Calu3 (cell line): ENCODE data around the gene CNN3. TPM values are rescaled to one million over a fixed set of nuclear protein-coding genes. Genes with fewer than 3 reads are reported as not detected.
"Not testable (repeated sequence)": the region's sequence is repeated elsewhere in the genome, so short reads cannot be mapped to it uniquely, and the experiment has no call there.

Experiments used
- BruUV-seq: library from RNA; stranded (reverse); fragments of 400-500 nt; replicated peaks from 2 replicates; lab custom pipeline; 2021; lab: Mats Ljungman, UMichigan
- CTCF ChIA-PET: fragments of 300-600 bp; sonication (Branson Sonifier 250); formaldehyde crosslinking; loops from one replicate; lab custom pipeline; 2022; ENCODE audit warnings: antibody characterized with exemption; lab: Charles Lee
- DNase-seq: peaks from one replicate; pipeline ENCODE4 v3.0.0; 2022
- H3K27ac Mint-ChIP-seq: one replicate; pipeline ENCODE4 v1.8.0; 2022; ENCODE audit warnings: mixed read lengths; ENCODE audit not compliant: unreplicated experiment
- H3K27me3 Mint-ChIP-seq: one replicate; pipeline ENCODE4 v1.8.0; 2022; ENCODE audit warnings: mixed read lengths; ENCODE audit not compliant: unreplicated experiment
- H3K36me3 Mint-ChIP-seq: one replicate; pipeline ENCODE4 v1.8.0; 2022; ENCODE audit warnings: mild to moderate bottlenecking, moderate library complexity, mixed read lengths; ENCODE audit not compliant: insufficient read depth, unreplicated experiment
- H3K4me1 Mint-ChIP-seq: one replicate; pipeline ENCODE4 v1.8.0; 2022; ENCODE audit warnings: mild to moderate bottlenecking, low read depth, mixed read lengths; ENCODE audit not compliant: unreplicated experiment
- H3K4me3 Mint-ChIP-seq: one replicate; pipeline ENCODE4 v1.8.0; 2022; ENCODE audit warnings: mild to moderate bottlenecking, low read depth, moderate library complexity, mixed read lengths; ENCODE audit not compliant: unreplicated experiment
- H3K9me3 Mint-ChIP-seq: one replicate; pipeline ENCODE4 v1.8.0; 2022; ENCODE audit warnings: low read depth, mixed read lengths; ENCODE audit not compliant: unreplicated experiment
- intact Hi-C: fragments of 100-400 bp; cut with micrococcal nuclease; formaldehyde crosslinking; loops from one replicate; pipeline ENCODE4 v1.10.0; 2022; ENCODE audit not compliant: unreplicated experiment
- total RNA-seq: library from RNA; stranded (reverse); gene quantifications from 2 replicates; pipeline ENCODE4 v1.2.3, GENCODE V29; 2022
- TF ChIP-seq, protein P1 (sequence below): fragments of 200-600 bp; IDR thresholded peaks from one replicate; pipeline ENCODE4 v1.8.0; 2022; ENCODE audit warnings: antibody characterized with exemption; ENCODE audit not compliant: unreplicated experiment

The CNN3 gene
- total RNA-seq, 1 experiment from 2014 or later = 140 TPM

DNA sequence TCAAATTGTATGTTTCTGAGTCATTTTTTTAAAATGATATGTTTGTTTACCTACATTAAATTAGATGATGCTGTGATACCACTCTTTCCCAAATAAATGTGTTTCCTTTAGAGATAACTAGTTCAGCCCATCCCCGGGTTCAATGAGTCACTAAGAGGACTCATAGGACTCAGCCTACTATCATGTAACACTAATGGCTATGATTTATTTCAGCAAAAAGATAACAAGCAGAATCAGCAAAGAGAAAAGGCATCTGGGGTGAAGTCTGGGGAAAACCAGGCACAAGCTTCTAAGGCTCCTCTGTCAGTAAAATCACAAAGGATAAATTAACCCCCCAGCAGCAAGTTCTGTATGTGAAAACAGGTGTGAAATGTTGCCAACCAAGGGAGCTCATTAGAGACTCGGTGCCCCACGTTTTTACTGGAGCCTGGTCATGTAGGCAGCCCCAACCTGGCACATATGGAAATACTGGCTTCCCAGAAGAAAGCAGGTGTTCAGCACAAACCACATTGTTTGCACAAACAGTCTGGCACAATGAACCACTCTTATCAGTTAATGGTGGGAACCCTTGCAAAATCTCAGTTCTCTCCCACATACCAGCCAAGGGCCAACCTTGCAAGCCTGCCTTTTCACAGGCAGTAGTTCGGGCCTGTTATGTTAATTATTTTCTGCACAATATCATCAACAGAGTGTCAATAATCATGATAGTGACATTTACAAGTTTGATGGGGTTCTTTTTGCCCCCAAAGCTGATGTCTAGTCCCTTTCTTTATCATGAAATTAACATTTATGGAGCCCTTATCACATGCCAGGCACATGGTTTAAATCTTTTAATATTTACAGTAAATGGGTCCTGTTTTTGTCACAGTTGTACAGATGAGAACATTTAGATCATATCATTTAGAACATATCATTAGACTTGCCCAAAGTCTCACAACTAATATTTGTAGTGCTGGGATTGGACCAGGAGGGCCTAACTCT lies 23.1 kb upstream of the CNN3 start:
- H3K4me1 Mint-ChIP-seq = peaks cover 27% of the 10 kb centered on the region
- TF ChIP-seq, protein P1, sequence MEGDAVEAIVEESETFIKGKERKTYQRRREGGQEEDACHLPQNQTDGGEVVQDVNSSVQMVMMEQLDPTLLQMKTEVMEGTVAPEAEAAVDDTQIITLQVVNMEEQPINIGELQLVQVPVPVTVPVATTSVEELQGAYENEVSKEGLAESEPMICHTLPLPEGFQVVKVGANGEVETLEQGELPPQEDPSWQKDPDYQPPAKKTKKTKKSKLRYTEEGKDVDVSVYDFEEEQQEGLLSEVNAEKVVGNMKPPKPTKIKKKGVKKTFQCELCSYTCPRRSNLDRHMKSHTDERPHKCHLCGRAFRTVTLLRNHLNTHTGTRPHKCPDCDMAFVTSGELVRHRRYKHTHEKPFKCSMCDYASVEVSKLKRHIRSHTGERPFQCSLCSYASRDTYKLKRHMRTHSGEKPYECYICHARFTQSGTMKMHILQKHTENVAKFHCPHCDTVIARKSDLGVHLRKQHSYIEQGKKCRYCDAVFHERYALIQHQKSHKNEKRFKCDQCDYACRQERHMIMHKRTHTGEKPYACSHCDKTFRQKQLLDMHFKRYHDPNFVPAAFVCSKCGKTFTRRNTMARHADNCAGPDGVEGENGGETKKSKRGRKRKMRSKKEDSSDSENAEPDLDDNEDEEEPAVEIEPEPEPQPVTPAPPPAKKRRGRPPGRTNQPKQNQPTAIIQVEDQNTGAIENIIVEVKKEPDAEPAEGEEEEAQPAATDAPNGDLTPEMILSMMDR = no peak
- H3K36me3 Mint-ChIP-seq = no peaks in the 10 kb centered on the region
- DNase-seq = peak; percentile 51
- H3K9me3 Mint-ChIP-seq = no peaks in the 10 kb centered on the region
- no TSS peak for BruUV-seq
- CTCF ChIA-PET = no interaction called here
- no peaks in the 10 kb centered on the region for H3K27me3 Mint-ChIP-seq
- intact Hi-C loops = no loop called here
- H3K27ac Mint-ChIP-seq = no peak overlapping the region
- no peak overlapping the region for H3K4me3 Mint-ChIP-seq

- no TSS peak for BruUV-seq
- TF ChIP-seq, protein P1 = no peak
- H3K27ac Mint-ChIP-seq = no peak overlapping the region
- H3K36me3 Mint-ChIP-seq = no peaks in the 10 kb centered on the region
- no peak for DNase-seq
- intact Hi-C loops = no loop called here
- CTCF ChIA-PET = no interaction called here
- no peaks in the 10 kb centered on the region for H3K9me3 Mint-ChIP-seq
- peaks cover 27% of the 10 kb centered on the region for H3K4me1 Mint-ChIP-seq
- no peaks in the 10 kb centered on the region for H3K27me3 Mint-ChIP-seq
- no peak overlapping the region for H3K4me3 Mint-ChIP-seq
Observed at GRCh38 chr1:94947437-94947836, 20.5 kb upstream of the CNN3 start.

- TF ChIP-seq, protein P1 = no peak
- H3K27me3 Mint-ChIP-seq = no peaks in the 10 kb centered on the region
- CTCF ChIA-PET = no interaction called here
- no peak overlapping the region for H3K27ac Mint-ChIP-seq
- DNase-seq = no peak
- no peak overlapping the region for H3K4me3 Mint-ChIP-seq
- intact Hi-C loops = no loop called here
- no peaks in the 10 kb centered on the region for H3K9me3 Mint-ChIP-seq
- no peaks in the 10 kb centered on the region for H3K36me3 Mint-ChIP-seq
- H3K4me1 Mint-ChIP-seq = peaks cover 27% of the 10 kb centered on the region
- no TSS peak for BruUV-seq
Observed at GRCh38 chr1:94946886-94947285, 20.0 kb upstream of the CNN3 start.

GRCh38 chr1:94942171-94943128 lies 15.5 kb upstream of the CNN3 start:
- DNase-seq = no peak
- no TSS peak for BruUV-seq
- Mint-ChIP-seq H3K27me3 (no peaks in the 10 kb centered on the region), H3K27ac (no peak overlapping the region), H3K9me3 (no peaks in the 10 kb centered on the region), H3K4me3 (no peak overlapping the region), H3K36me3 (no peaks in the 10 kb centered on the region), H3K4me1 (peaks cover 20% of the 10 kb centered on the region)
- TF ChIP-seq, protein P1 = no peak
- CTCF ChIA-PET = no interaction called here
- intact Hi-C loops = no loop called here

DNA sequence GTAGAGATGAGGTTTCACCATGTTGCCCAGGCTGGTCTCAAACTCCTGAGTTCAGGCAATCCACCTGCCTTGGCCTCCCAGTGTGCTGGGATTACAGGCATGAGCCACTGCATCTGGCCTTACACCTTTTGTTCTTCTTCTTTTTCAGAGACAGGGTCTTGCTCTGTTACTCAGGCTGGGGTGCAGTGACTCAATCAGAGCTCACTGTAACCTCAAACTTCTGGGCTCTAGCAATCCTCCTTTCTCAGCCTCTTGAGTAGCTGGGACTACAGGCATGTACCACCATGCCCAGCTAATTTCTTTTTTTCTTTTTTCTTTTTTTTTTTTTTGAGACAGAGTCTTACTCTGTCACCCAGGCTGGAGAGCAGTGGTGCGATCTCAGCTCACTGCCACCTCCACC lies 14.6 kb upstream of the CNN3 start:
- H3K4me3 Mint-ChIP-seq, CTCF ChIA-PET, H3K36me3 Mint-ChIP-seq, BruUV-seq, H3K9me3 Mint-ChIP-seq, H3K27me3 Mint-ChIP-seq, intact Hi-C loops, DNase-seq: not testable (repeated sequence)
- H3K27ac Mint-ChIP-seq = peak overlapping the region; percentile 48
- peaks cover 23% of the 10 kb centered on the region for H3K4me1 Mint-ChIP-seq
